Measurements from ENCODE around the gene FBXW4. TPM values are rescaled to one million over a fixed set of nuclear protein-coding genes. Genes with fewer than 3 reads are reported as not detected.

Gene FBXW4
- total and polyA plus RNA-seq, 8 donors, result 36.6 to 95.3 (median 42.6) TPM

DNA sequence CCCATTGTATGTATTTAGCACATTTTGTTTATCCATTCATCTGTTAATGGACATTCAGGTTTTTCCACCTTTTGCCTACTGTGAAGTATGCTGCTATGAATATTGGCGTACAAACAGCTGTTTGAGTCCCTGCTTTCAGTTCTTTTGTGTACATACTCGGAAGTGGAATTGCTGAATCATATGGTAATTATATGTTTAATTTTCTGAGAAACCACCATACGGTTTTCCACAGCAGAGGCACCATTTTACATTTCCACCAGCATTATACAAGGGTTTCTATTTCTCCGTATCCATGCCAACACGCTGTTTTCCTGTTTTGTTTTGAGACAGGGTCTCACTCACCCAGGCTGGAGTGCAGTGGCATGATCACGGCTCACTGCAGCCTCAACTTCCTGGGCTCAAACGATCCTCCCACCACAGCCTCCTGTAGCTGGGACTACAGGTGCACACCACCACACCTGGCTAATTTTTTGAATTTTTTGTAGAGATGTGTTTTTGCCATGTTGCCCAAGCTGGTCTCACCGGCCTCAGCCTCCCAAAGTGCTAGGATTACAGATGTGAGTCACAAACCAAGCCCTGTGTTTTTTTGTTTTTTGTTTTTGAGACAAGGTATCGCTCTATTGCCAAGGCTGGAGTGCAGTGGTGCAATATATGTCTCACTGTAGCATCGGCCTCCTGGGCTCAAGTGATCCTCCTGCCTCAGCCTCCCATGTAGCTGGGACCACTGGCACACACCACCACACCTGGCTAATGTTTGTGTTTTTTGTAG lies 22.1 kb upstream of the FBXW4 start:
- intact Hi-C loops (cut with DNase I; ENCODE audit: low total_unique reads), result no loop called here
- DNase-seq, result peak in 1 of 2 donors; percentile 89
- Histone ChIP-seq H3K4me1 (no peaks in the 10 kb centered on the region), H3K27me3 (peaks cover 0 to 19% (median 0%) of the 10 kb centered on the region in 3 donors), H3K9me3 (no peaks in the 10 kb centered on the region), H3K27ac (peak overlapping the region in 1 of 5 donors; percentile 59), H3K36me3 (no peaks in the 10 kb centered on the region), H3K4me3 (no peak overlapping the region)
- TF ChIP-seq POLR2AphosphoS5 (IDR thresholded peaks at IDR 0.05) (peak in 1 of 3 donors; percentile 40), EP300 (IDR thresholded peaks at IDR 0.05) (no peak)
- 63 to 71% (median 67%) methylated on average over 10 of the region's 10 CpGs for WGBS, 5 donors

DNA sequence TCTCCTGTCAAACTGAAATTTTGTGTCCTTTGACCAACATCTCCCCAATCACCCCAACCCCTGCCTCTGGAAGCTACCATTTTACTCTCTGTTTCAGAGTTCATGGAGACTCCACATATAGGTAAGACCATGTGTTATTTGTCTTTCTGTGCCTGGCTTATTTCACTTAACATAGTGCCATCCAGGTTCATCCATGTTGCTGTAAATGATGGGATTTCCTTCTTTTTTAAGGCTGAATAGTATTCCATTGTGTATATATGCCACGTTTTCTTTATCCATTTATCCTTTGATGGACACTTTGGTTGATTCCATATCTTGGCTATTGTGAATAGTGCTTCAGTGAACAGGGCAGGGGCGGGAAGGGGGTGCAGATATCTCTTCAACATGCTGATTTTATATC lies 18.0 kb upstream of the FBXW4 start:
- 79 to 88% (median 86%) methylated on average over 2 of the region's 2 CpGs for WGBS, 5 donors

DNA sequence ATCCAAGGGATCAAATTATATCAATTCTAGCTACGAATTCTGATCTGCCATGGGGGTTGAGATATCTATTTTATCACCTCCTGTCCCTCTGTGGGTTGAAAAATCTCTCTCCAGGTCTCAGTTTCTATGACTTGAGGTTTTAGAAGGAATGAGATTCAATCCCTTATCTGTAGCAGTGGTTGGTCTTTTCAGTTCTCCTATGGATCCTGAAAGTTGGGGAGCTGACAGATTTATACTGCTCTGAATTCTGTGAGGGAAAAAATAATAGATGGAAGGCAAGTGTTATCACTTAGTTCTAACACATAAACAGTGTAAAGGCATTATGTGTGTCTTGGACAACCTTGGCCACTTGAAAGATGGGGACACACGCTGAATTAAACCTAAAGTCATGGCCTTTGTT lies 15.8 kb upstream of the FBXW4 start:
- TF ChIP-seq POLR2A (IDR thresholded peaks at IDR 0.05) (no peak), POLR2AphosphoS5 (IDR thresholded peaks at IDR 0.05) (no peak), EP300 (IDR thresholded peaks at IDR 0.05) (no peak)
- TF ChIP-seq, protein P1, sequence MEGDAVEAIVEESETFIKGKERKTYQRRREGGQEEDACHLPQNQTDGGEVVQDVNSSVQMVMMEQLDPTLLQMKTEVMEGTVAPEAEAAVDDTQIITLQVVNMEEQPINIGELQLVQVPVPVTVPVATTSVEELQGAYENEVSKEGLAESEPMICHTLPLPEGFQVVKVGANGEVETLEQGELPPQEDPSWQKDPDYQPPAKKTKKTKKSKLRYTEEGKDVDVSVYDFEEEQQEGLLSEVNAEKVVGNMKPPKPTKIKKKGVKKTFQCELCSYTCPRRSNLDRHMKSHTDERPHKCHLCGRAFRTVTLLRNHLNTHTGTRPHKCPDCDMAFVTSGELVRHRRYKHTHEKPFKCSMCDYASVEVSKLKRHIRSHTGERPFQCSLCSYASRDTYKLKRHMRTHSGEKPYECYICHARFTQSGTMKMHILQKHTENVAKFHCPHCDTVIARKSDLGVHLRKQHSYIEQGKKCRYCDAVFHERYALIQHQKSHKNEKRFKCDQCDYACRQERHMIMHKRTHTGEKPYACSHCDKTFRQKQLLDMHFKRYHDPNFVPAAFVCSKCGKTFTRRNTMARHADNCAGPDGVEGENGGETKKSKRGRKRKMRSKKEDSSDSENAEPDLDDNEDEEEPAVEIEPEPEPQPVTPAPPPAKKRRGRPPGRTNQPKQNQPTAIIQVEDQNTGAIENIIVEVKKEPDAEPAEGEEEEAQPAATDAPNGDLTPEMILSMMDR (IDR thresholded peaks at IDR 0.05), result no peak
- WGBS, 5 donors, result 57 to 71% (median 61%) methylated on average over 2 of the region's 2 CpGs
- H3K9me3 ChIP-seq, result no peaks in the 10 kb centered on the region
- no peak for DNase-seq
- H3K4me3 ChIP-seq, result no peak overlapping the region
- peaks cover 0 to 10% (median 0%) of the 10 kb centered on the region in 3 donors for H3K27me3 ChIP-seq
- intact Hi-C loops (cut with DNase I; ENCODE audit: low total_unique reads), result no loop called here
- peaks cover 0 to 8% (median 5%) of the 10 kb centered on the region in 4 donors for H3K4me1 ChIP-seq
- H3K36me3 ChIP-seq, result no peaks in the 10 kb centered on the region
- H3K27ac ChIP-seq, result no peak overlapping the region

More for the DNA sequence above, 18.0 kb upstream of the FBXW4 start:
- no peak for DNase-seq
- intact Hi-C loops (cut with DNase I; ENCODE audit: low total_unique reads), result no loop called here
- TF ChIP-seq POLR2A (IDR thresholded peaks at IDR 0.05) (no peak), EP300 (IDR thresholded peaks at IDR 0.05) (no peak), POLR2AphosphoS5 (IDR thresholded peaks at IDR 0.05) (no peak)
- TF ChIP-seq, protein P1 (IDR thresholded peaks at IDR 0.05), result no peak
- no peaks in the 10 kb centered on the region for H3K36me3 ChIP-seq
- H3K4me3 ChIP-seq, result no peak overlapping the region
- no peak overlapping the region for H3K27ac ChIP-seq
- H3K27me3 ChIP-seq, result peaks cover 0 to 20% (median 0%) of the 10 kb centered on the region in 3 donors
- H3K9me3 ChIP-seq, result no peaks in the 10 kb centered on the region
- H3K4me1 ChIP-seq, result peaks cover 0 to 8% (median 5%) of the 10 kb centered on the region in 4 donors

DNA sequence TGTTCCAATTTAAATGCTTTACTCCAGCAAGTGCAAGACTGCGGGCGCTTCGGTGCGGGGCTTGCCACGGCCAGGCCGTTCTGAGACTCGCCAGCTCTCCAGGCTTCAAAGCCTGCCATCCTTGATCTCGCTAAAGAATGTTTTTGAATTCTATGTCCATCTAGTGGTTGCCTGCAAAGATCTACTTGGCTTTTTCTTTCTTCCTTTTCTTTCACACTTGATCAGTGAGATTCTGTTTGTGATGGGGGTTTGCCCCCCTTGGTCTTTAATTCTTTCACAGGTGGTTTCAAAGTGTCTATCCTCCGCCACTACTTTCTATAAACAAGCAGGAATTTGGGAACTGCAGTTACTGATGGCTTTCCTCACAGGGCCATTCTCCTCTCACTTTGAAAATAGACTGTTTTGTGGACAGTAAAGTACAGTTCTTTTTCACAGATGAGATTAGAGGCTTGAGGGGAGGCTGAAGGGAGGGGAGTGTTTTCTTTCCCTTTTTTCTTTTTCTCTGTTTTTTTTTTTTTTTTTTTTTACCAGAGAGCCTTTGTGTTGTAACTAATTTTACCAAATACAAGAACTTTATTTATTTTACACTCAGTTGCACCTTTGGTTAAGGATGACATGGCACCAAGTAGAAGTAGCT lies 15.2 kb upstream of the FBXW4 start:
- TF ChIP-seq, protein P1 (IDR thresholded peaks at IDR 0.05), result no peak
- TF ChIP-seq POLR2A (IDR thresholded peaks at IDR 0.05), result no peak
- TF ChIP-seq POLR2AphosphoS5 (IDR thresholded peaks at IDR 0.05), result no peak
- TF ChIP-seq EP300 (IDR thresholded peaks at IDR 0.05), result no peak
- Histone ChIP-seq H3K27me3 (peaks cover 0 to 10% (median 0%) of the 10 kb centered on the region in 3 donors), H3K27ac (no peak overlapping the region), H3K4me1 (peaks cover 0 to 8% (median 5%) of the 10 kb centered on the region in 4 donors), H3K4me3 (no peak overlapping the region), H3K9me3 (no peaks in the 10 kb centered on the region), H3K36me3 (no peaks in the 10 kb centered on the region)
- peak in 1 of 2 donors; percentile 25 for DNase-seq
- 12 to 27% (median 22%) methylated on average over 9 of the region's 9 CpGs for WGBS, 5 donors
- intact Hi-C loops (cut with DNase I; ENCODE audit: low total_unique reads), result no loop called here

Data from stomach (tissue), 9 donors.